Measurements from ENCODE around the gene ERH.

GRCh38 chr14:69354383-69355153 lies 43.5 kb downstream of the ERH start:
- TF ChIP-seq CTCF (IDR thresholded peaks at IDR 0.05), result no peak
- TF ChIP-seq EZH2 (IDR thresholded peaks at IDR 0.05), result no peak
